Testis (tissue), 3 donors: Measurements from ENCODE around the gene TNNI2. TPM values are rescaled to one million over a fixed set of nuclear protein-coding genes. Genes with fewer than 3 reads are reported as not detected.

Source experiments
- DNase-seq: peaks from one replicate; pipeline ENCODE4 v3.0.0-alpha.2; 2019
- H3K27ac ChIP-seq, 2 donors: fragments of 200-600 bp; sonication (generic); one replicate each; pipeline ENCODE4 v1.5.1; 2019
- H3K27me3 ChIP-seq: fragments of 200-600 bp; sonication (generic); one replicate; pipeline ENCODE4 v1.5.1; 2019
- H3K36me3 ChIP-seq: fragments of 200-600 bp; sonication (generic); one replicate; pipeline ENCODE4 v1.5.1; 2017; ENCODE audit warnings: low read depth; ENCODE audit errors: missing control alignments
- H3K4me1 ChIP-seq: fragments of 200-600 bp; sonication (generic); one replicate; pipeline ENCODE4 v1.5.1; 2019
- H3K4me3 ChIP-seq, 2 donors: fragments of 200-600 bp; sonication (generic); one replicate each; pipeline ENCODE4 v1.5.1; 2017 to 2019
- H3K9me3 ChIP-seq: fragments of 200-600 bp; sonication (generic); one replicate; pipeline ENCODE4 v1.5.1; 2017
- CTCF ChIP-seq, 3 experiments: fragments of 450-650 bp in 2 of 3; fragments of 200-600 bp in 1 of 3; sonication (generic) in 1 of 3; IDR thresholded peaks; one replicate each; pipeline ENCODE4 v1.5.1; 2016 to 2019; ENCODE audit warnings: antibody characterized with exemption in 3 of 3, mild to moderate bottlenecking in 2 of 3, moderate library complexity in 1 of 3
- POLR2A ChIP-seq: fragments of 450-650 bp; IDR thresholded peaks from one replicate; pipeline ENCODE4 v1.6.1; 2017; ENCODE audit warnings: antibody characterized with exemption, mild to moderate bottlenecking, moderate library complexity
- WGBS, 2 donors: methylation state at CpG; one replicate each; pipeline ENCODE4 v1.1.5; 2018; 5-methylcytosine and 5-hydroxymethylcytosine counted together
- intact Hi-C: fragments of 100-400 bp; cut with DNase I; formaldehyde crosslinking; loops from one replicate; pipeline ENCODE4 v1.15.1; 2023; ENCODE audit warnings: low total_unique reads
- polyA plus RNA-seq: library from polyadenylated mRNA; stranded (reverse); fragments of 350-450 nt; fragmentation: Illumina TruSeq; extraction: RNeasy Lipid Tissue Mini Kit (QIAGEN cat#74804); gene quantifications from one replicate; pipeline ENCODE4 v1.2.3, GENCODE V29; 2014; ENCODE audit warnings: low read depth, low replicate concordance; ENCODE audit not compliant: insufficient read depth
- total RNA-seq, 2 donors: library from RNA; depleted of rRNA; stranded (reverse); fragments of >200 nt; gene quantifications; one replicate each; pipeline ENCODE4 v1.2.3, GENCODE V29; 2016

The TNNI2 gene
- total and polyA plus RNA-seq, 3 donors from 2014 or later, result 8.6 TPM; not detected in 2

GRCh38 chr11:1834779-1835670 lies 3.8 kb upstream of the TNNI2 start, which contains the start of gene SYT8:
Gene SYT8 (plus strand): TSS chr11:1834990. CDS start chr11:1835106, 116 bp downstream.
- intact Hi-C loops, result loop anchor here (5.0 to 10.0 kb wide), 3 partner anchors 143 to 320 kb away; no protein-coding TSS in a partner anchor
- H3K27ac ChIP-seq, result no peak within 1 kb of the TSS
- TF ChIP-seq CTCF (IDR thresholded peaks at IDR 0.05), result no peak
- TF ChIP-seq POLR2A, result no peak
- no peaks in the 10 kb centered on the region for H3K9me3 ChIP-seq
- 87 to 93% methylated on average over 20 to 26 of the region's 26 CpGs for WGBS, 2 donors
- H3K4me3 ChIP-seq, result no peak within 1 kb of the TSS
- H3K4me1 ChIP-seq, result peaks cover 4% of the 10 kb centered on the region
- no peak for DNase-seq
- no peaks in the 10 kb centered on the region for H3K27me3 ChIP-seq
- no peaks in the 10 kb centered on the region for H3K36me3 ChIP-seq

DNA sequence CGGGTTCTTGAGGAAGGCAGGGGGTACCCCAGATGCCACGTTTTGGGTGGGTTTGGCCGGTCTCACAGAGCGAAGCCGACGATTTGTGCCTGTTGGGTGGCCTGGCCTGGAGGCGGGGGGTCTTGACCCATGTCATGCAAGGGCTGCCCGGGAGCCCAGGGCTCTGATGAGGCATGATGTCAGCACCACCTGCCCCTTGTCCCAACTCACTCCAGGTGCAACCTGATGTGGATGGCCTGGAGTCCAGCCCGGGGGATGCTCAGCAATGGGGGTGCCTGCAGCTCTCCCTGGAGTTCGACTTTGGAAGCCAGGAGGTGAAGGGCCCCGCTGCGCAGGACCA lies 3.1 kb upstream of the TNNI2 start:
- intact Hi-C loops, result loop anchor here (10.0 kb wide), 2 partner anchors 181 to 319 kb away; no protein-coding TSS in a partner anchor
- Histone ChIP-seq H3K9me3 (no peaks in the 10 kb centered on the region), H3K27ac (no peak overlapping the region), H3K36me3 (no peaks in the 10 kb centered on the region), H3K27me3 (no peaks in the 10 kb centered on the region), H3K4me3 (no peak overlapping the region), H3K4me1 (peaks cover 4% of the 10 kb centered on the region)
- 90 to 94% methylated on average over 8 to 12 of the region's 12 CpGs for WGBS, 2 donors
- DNase-seq, result no peak
- no peak for TF ChIP-seq CTCF (IDR thresholded peaks at IDR 0.05)
- TF ChIP-seq POLR2A, result no peak

DNA sequence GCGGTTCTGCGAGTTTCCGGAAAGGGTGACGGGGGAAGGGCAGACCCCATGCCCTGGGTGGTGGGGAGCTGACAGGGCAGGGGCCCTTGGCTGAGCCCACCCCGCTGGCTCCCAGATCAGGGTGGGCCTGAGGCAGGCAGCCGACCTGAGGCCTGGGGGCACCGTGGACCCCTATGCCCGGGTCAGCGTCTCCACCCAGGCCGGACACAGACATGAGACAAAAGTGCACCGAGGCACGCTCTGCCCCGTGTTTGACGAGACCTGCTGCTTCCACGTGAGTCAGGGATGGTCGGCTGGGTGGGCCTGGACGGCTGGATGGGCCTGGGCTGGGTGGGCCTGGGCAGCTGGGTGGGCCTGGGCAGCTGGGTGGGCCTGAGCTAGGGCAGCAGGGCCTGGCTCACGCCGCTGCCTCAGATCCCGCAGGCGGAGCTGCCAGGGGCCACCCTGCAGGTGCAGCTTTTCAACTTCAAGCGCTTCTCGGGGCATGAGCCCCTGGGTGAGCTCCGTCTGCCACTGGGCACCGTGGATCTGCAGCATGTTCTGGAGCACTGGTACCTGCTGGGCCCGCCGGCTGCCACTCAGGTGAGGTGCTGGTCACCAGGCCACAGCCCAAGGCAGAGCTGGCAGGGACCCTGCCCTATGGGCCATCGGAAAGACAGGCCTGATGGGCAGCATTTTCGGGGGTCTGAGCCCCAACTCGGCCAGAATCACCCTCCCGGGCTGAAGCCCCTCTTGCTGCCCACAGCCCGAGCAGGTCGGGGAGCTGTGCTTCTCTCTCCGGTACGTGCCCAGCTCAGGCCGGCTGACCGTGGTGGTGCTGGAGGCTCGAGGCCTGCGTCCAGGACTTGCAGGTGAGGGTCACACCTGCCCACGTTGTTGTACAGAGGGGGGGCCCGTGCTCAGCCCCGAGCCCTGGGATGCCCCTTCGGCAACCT lies 2.5 kb upstream of the TNNI2 start:
- 88 to 91% methylated on average over 27 to 43 of the region's 43 CpGs for WGBS, 2 donors
- Histone ChIP-seq H3K4me3 (no peak overlapping the region), H3K9me3 (no peaks in the 10 kb centered on the region), H3K27me3 (no peaks in the 10 kb centered on the region), H3K4me1 (peaks cover 4% of the 10 kb centered on the region), H3K27ac (no peak overlapping the region), H3K36me3 (no peaks in the 10 kb centered on the region)
- intact Hi-C loops, result loop anchor here (10.0 kb wide), 2 partner anchors 181 to 319 kb away; no protein-coding TSS in a partner anchor
- no peak for DNase-seq
- TF ChIP-seq POLR2A (no peak), CTCF (IDR thresholded peaks at IDR 0.05) (no peak)

GRCh38 chr11:1837171-1838076 lies 1.4 kb upstream of the TNNI2 start:
- Histone ChIP-seq H3K4me3 (no peak overlapping the region), H3K9me3 (no peaks in the 10 kb centered on the region), H3K27ac (no peak overlapping the region), H3K4me1 (no peaks in the 10 kb centered on the region), H3K36me3 (no peaks in the 10 kb centered on the region), H3K27me3 (no peaks in the 10 kb centered on the region)
- peak; percentile 78 to 82 (median 81) for TF ChIP-seq CTCF (IDR thresholded peaks at IDR 0.05)
- TF ChIP-seq POLR2A, result no peak
- WGBS, 2 donors, result 70 to 88% methylated on average over 5 to 33 of the region's 38 CpGs
- DNase-seq, result peak; percentile 56
- intact Hi-C loops, result loop anchor here (10.0 kb wide), 2 partner anchors 183 to 317 kb away; no protein-coding TSS in a partner anchor
